T-helper 2 cell treated with Interferon-gamma antibody and Interleukin-4, amounts not matched to agents 5 μg/mL and 100 μg/mL, for 36 hours (primary cell): ENCODE measurements around the gene C7orf25.

Source experiments
- DNase-seq: peaks from one replicate; pipeline ENCODE4 v3.0.0; 2021; ENCODE audit warnings: low spot score
- H3K27ac Mint-ChIP-seq: one replicate; pipeline ENCODE4 v1.8.0; 2021; ENCODE audit warnings: mild to moderate bottlenecking, mixed read lengths
- H3K27me3 Mint-ChIP-seq: one replicate; pipeline ENCODE4 v1.8.0; 2021; ENCODE audit warnings: low read depth, mixed read lengths
- H3K36me3 Mint-ChIP-seq: one replicate; pipeline ENCODE4 v1.8.0; 2021; ENCODE audit warnings: low read depth, mixed read lengths
- H3K4me1 Mint-ChIP-seq: one replicate; pipeline ENCODE4 v1.8.0; 2021; ENCODE audit warnings: low read depth, mixed read lengths
- H3K4me3 Mint-ChIP-seq: one replicate; pipeline ENCODE4 v1.8.0; 2022; ENCODE audit warnings: mild to moderate bottlenecking, moderate library complexity, mixed read lengths
- H3K9me3 Mint-ChIP-seq: one replicate; pipeline ENCODE4 v1.8.0; 2021; ENCODE audit warnings: mixed read lengths

The C7orf25 gene

DNA sequence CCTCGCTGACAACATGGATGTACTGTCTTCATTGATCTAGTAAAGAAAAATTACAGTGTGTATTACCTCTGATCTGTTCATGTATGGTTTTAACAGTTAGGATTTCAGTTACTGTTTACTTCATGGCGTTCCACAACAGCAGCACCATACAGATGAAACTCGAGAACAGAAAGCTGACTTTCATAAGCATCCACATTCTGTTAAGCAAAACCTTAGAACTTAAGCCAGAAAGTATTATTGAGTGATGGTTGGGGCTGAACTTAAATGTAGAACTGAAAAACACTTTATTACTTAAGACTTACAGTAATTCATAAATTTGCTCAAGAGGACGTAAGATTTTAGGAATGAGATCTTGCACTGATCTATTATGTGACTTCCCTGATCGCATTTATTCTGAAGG is 24.0 kb upstream of the C7orf25 start:
- no peak for DNase-seq
- Mint-ChIP-seq H3K36me3 (peaks cover 46% of the 10 kb centered on the region), H3K4me1 (peaks cover 24% of the 10 kb centered on the region), H3K27me3 (no peaks in the 10 kb centered on the region), H3K27ac (no peak overlapping the region), H3K4me3 (no peak overlapping the region), H3K9me3 (no peaks in the 10 kb centered on the region)

DNA sequence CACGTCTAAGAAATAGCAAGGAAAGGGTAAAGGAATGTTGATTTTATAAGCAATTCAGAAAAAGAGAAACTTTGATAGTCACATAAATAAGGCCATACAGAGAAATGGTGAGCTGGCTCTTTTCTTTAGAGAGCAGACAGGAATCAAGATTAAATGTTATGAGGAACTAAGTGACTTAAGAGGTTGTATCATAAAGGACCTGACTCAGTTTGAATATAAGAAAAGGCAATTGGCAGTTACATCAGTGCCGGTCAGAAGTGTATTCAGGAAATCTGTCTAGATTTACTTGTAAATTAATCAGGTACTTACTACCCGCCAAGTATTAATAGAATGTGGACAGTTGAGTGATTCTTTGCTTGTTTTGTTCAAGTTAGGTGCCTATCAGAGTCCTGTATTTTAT is 22.4 kb upstream of the C7orf25 start:
- peaks cover 31% of the 10 kb centered on the region for H3K4me1 Mint-ChIP-seq
- DNase-seq = no peak
- H3K36me3 Mint-ChIP-seq = peaks cover 45% of the 10 kb centered on the region
- no peaks in the 10 kb centered on the region for H3K9me3 Mint-ChIP-seq
- H3K4me3 Mint-ChIP-seq = peak overlapping the region; percentile 96
- H3K27me3 Mint-ChIP-seq = no peaks in the 10 kb centered on the region
- peak overlapping the region; percentile 7 for H3K27ac Mint-ChIP-seq

DNA sequence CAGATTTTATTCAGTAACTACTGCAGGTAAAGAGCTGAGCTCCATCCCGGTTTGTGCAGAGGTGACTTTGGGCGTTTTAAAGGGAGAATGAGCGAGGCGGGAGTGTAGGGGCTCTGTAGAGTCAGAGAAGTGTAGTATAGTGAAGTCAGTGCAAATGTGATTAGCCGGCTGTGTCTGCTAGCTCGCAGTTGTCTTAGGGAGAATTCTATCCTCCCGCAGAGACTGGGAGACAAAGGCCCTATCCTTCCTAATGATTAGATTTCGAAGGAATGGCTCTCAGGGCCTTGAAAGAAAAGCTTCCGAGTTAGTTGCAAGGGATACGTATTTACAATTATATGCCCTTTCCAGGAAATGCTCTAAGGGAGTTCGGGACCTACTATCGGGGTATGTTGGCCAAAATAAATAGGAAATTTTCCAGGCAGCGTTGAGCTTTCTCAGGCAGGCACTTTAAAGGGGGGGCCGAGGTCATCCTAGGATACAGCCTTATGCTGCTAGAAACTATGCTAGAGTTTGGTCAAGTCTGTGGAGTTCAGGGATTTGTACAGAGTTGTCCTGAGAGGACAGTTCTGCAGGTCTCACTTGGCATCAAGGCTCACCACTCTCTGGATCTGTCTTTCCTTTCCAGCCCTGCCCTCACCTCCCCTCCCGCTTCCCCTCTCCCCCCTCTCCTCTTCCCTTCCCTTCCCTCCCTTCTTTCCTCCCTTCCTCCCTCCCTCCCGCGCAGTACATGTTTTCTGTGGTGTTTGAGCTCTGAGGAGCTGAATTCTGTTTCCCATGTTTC is 21.1 kb upstream of the C7orf25 start:
- Mint-ChIP-seq H3K4me3 (peak overlapping the region; percentile 96), H3K27ac (peak overlapping the region; percentile 99), H3K27me3 (no peaks in the 10 kb centered on the region), H3K4me1 (peaks cover 40% of the 10 kb centered on the region), H3K9me3 (no peaks in the 10 kb centered on the region), H3K36me3 (peaks cover 45% of the 10 kb centered on the region)
- DNase-seq = no peak

- Mint-ChIP-seq H3K4me1 (peaks cover 48% of the 10 kb centered on the region), H3K27me3 (no peaks in the 10 kb centered on the region), H3K9me3 (no peaks in the 10 kb centered on the region), H3K4me3 (peak within 1 kb of the TSS; percentile 96), H3K27ac (peak within 1 kb of the TSS; percentile 99), H3K36me3 (peaks cover 39% of the 10 kb centered on the region)
- peak; percentile 96 for DNase-seq
Measured at GRCh38 chr7:42931834-42932651, 20.2 kb upstream of the C7orf25 start, which contains the start of the genes MRPL32 and PSMA2. Gene MRPL32 (plus strand): TSS chr7:42932376. CDS start chr7:42932387, 11 bp downstream. Gene PSMA2 (minus strand): TSS chr7:42932174. CDS start chr7:42932158, 16 bp downstream.

- Mint-ChIP-seq H3K27me3 (no peaks in the 10 kb centered on the region), H3K4me1 (peaks cover 47% of the 10 kb centered on the region), H3K9me3 (no peaks in the 10 kb centered on the region), H3K36me3 (peaks cover 40% of the 10 kb centered on the region), H3K27ac (peak overlapping the region; percentile 99), H3K4me3 (peak overlapping the region; percentile 96)
- DNase-seq = no peak
Measured at GRCh38 chr7:42931447-42931833, 19.6 kb upstream of the C7orf25 start.

- H3K27ac Mint-ChIP-seq = peak overlapping the region; percentile 99
- DNase-seq = no peak
- peak overlapping the region; percentile 96 for H3K4me3 Mint-ChIP-seq
- H3K36me3 Mint-ChIP-seq = peaks cover 37% of the 10 kb centered on the region
- H3K4me1 Mint-ChIP-seq = peaks cover 48% of the 10 kb centered on the region
- H3K9me3 Mint-ChIP-seq = no peaks in the 10 kb centered on the region
- H3K27me3 Mint-ChIP-seq = no peaks in the 10 kb centered on the region
Measured at GRCh38 chr7:42930889-42931288, 19.0 kb upstream of the C7orf25 start.

GRCh38 chr7:42929449-42929848 is 17.6 kb upstream of the C7orf25 start:
- DNase-seq = no peak
- H3K4me3 Mint-ChIP-seq = peak overlapping the region; percentile 71
- H3K27me3 Mint-ChIP-seq = no peaks in the 10 kb centered on the region
- peaks cover 40% of the 10 kb centered on the region for H3K36me3 Mint-ChIP-seq
- H3K27ac Mint-ChIP-seq = peak overlapping the region; percentile 67
- peaks cover 54% of the 10 kb centered on the region for H3K4me1 Mint-ChIP-seq
- H3K9me3 Mint-ChIP-seq = no peaks in the 10 kb centered on the region

- H3K4me1 Mint-ChIP-seq = peaks cover 52% of the 10 kb centered on the region
- no peaks in the 10 kb centered on the region for H3K9me3 Mint-ChIP-seq
- H3K27ac Mint-ChIP-seq = peak overlapping the region; percentile 27
- no peak for DNase-seq
- peaks cover 44% of the 10 kb centered on the region for H3K36me3 Mint-ChIP-seq
- H3K4me3 Mint-ChIP-seq = peak overlapping the region; percentile 6
- H3K27me3 Mint-ChIP-seq = no peaks in the 10 kb centered on the region
Measured at GRCh38 chr7:42928754-42929153, 16.9 kb upstream of the C7orf25 start.

GRCh38 chr7:42926204-42926603 is 14.3 kb upstream of the C7orf25 start:
- no peaks in the 10 kb centered on the region for H3K27me3 Mint-ChIP-seq
- peaks cover 55% of the 10 kb centered on the region for H3K4me1 Mint-ChIP-seq
- no peak for DNase-seq
- no peaks in the 10 kb centered on the region for H3K9me3 Mint-ChIP-seq
- H3K4me3 Mint-ChIP-seq = no peak overlapping the region
- no peak overlapping the region for H3K27ac Mint-ChIP-seq
- H3K36me3 Mint-ChIP-seq = peaks cover 59% of the 10 kb centered on the region

DNA sequence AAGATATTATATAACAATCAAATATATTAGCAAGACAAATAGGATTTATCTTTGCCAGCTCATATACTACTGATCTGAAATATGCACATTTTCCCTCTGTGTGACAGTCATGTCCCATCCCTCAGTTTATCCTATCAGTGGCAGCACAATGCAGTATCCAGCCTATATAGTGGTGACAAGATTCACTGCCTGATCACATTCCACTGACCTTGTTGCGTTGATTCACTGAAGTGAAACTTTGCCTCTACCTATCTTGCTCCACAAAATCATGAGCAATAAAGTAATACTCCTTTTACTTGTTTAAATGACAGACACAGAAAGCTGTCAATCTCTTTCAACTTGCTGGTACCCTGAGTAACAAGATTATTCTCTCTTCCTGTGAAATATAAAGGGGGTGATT is 13.8 kb upstream of the C7orf25 start:
- Mint-ChIP-seq H3K4me1 (peaks cover 52% of the 10 kb centered on the region), H3K9me3 (no peaks in the 10 kb centered on the region), H3K4me3 (no peak overlapping the region), H3K36me3 (peaks cover 63% of the 10 kb centered on the region), H3K27ac (no peak overlapping the region), H3K27me3 (no peaks in the 10 kb centered on the region)
- DNase-seq = no peak

GRCh38 chr7:42924223-42924838 is 12.5 kb upstream of the C7orf25 start:
- Mint-ChIP-seq H3K4me3 (no peak overlapping the region), H3K27me3 (no peaks in the 10 kb centered on the region), H3K4me1 (peaks cover 40% of the 10 kb centered on the region), H3K27ac (no peak overlapping the region), H3K9me3 (no peaks in the 10 kb centered on the region), H3K36me3 (peaks cover 69% of the 10 kb centered on the region)
- no peak for DNase-seq

DNA sequence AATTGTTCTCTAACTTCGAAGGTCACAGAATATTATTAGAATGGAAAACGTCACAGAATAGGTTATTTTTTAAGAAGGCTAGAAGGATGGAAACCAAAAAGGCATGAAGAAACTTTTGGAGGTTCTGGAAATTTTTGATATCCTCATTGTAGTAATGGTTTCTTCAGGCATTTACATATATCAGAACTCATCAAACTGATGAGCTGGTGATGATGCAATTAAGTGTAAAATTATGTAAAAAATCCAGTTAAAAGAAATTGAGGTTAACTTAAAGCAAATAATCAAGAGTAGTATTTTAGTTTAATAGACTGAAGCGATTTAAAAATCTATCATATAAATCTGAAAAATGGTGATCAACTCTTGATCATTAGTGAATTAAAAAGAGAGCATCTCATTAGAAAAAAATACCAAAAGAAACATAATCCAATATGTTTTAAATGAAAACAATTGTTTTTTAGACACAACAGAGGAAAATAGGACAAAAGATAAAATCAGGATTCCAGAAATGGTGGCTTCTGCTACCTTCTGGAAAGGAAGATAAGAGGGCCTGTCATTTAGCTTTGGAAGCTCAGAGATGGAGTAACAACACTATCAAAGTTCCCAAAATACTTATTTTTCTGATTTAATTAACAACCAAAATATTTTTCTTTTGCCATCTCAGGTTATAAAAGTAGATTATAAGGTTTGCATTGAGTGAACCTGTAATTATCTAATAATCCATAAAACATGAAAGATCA is 10.3 kb upstream of the C7orf25 start:
- H3K4me3 Mint-ChIP-seq = no peak overlapping the region
- H3K27ac Mint-ChIP-seq = no peak overlapping the region
- no peaks in the 10 kb centered on the region for H3K27me3 Mint-ChIP-seq
- H3K9me3 Mint-ChIP-seq = no peaks in the 10 kb centered on the region
- peaks cover 22% of the 10 kb centered on the region for H3K4me1 Mint-ChIP-seq
- H3K36me3 Mint-ChIP-seq = peaks cover 74% of the 10 kb centered on the region
- DNase-seq = no peak

GRCh38 chr7:42915356-42915755 is 3.5 kb upstream of the C7orf25 start:
- no peaks in the 10 kb centered on the region for H3K9me3 Mint-ChIP-seq
- no peak overlapping the region for H3K27ac Mint-ChIP-seq
- H3K4me1 Mint-ChIP-seq = peaks cover 55% of the 10 kb centered on the region
- DNase-seq = no peak
- H3K27me3 Mint-ChIP-seq = no peaks in the 10 kb centered on the region
- no peak overlapping the region for H3K4me3 Mint-ChIP-seq
- H3K36me3 Mint-ChIP-seq = peaks cover 58% of the 10 kb centered on the region
